Kidney glomerular epithelial cell (primary cell): ENCODE measurements around the gene EIF3B.
"Not testable (repeated sequence)": the region's sequence is repeated elsewhere in the genome, so short reads cannot be mapped to it uniquely, and the experiment has no call there.

Experiments used
- DNase-seq: peaks from one replicate; lab custom pipeline; 2025; lab: John Stamatoyannopoulos, UW

EIF3B gene

DNA sequence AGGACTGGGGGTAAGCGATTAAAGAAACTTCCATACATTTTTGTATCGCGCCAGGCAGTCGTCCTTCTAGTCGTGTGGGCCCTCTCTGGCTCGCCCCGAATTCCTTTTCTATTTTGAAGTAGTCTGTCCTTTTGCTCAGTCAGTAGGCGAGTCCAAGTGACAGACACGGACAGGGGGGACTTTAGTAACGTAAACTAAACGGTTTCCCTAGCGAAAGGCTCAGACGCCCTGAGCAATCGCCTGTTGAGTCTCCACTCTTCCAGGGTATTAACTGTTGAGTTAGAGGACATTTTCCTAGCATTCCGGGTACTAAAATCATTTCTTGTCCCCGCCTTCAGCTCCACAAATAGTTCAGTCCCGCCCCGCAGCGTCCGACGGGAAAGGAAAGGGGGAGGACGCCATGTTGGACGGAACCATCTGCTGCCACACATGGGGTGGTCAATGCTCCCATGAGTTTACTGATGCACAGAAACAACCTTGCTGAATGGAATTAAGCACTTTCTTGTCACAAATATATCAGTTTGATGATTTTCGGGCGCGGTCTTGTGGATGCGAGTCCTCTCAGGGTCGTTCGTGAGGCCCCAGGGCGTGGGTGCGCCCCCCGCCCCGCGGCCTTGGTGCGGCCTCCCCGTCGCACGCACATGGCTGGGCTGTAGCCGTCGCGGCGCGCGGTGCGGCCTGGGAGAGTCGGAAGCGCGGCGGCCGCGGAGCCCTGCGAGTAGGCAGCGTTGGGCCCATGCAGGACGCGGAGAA lies at the start of gene EIF3B:
EIF3B (plus strand) TSS at position 642 of the 753 bp plus-strand sequence; CDS start at position 737, 95 bp downstream.
- DNase-seq = peak; percentile 89

DNA sequence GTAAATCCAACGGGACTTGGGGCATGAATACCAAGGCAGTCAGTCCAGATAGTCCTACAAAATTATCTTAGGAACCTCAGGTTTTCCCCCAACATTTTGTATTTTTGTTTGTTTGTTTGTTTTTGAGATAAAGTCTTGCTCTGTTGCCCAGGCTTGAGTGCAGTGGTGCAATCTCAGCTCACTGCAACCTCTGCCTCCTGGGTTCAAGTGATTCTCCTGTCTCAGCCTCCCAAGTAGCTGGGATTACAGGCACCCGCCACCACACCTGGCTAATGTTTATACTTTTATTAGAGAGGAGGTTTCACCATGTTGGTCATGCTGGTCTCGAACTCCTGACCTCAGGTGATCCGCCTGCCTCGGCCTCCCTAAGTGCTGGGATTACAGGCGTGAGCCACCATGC lies 49.4 kb upstream of the EIF3B start:
- not testable (repeated sequence) for DNase-seq

DNA sequence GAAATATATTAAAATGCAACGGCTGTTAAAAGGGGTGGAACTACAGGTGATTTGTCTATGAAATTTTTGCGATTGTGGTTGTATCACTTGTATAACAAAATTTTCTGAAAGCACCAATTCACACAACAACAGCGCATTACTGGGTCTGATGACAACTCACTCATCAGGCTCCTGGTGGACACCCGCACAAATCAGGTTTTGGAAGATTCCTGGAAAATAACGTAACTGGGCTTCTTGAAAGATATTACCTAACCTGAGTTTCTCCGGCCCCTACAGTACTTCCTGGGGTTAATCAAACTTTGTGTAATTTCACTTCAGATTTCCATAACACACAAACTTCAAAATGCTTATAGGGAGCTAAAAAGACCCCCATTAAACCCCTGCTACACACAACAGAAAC lies 47.9 kb upstream of the EIF3B start:
- no peak for DNase-seq

DNA sequence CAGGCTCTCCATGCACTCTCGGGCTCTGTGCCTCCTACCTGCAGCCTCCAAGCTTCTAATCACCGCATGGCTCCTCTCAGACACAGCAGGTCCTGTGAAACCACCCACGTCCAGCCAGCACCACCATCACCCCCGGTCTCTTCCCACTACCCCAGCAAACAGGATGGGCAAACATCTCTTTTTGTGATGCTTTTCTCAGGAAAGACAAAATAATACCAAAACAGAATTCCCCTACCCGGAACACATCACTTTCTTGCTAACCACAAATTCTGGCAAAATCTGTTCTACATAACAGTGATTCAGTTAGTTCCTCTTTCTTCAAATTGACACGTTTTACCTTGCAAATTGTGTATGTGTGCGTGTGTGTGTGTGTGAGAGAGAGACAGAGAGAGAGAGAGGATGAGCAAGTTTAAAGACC lies 46.9 kb upstream of the EIF3B start:
- DNase-seq = no peak

DNA sequence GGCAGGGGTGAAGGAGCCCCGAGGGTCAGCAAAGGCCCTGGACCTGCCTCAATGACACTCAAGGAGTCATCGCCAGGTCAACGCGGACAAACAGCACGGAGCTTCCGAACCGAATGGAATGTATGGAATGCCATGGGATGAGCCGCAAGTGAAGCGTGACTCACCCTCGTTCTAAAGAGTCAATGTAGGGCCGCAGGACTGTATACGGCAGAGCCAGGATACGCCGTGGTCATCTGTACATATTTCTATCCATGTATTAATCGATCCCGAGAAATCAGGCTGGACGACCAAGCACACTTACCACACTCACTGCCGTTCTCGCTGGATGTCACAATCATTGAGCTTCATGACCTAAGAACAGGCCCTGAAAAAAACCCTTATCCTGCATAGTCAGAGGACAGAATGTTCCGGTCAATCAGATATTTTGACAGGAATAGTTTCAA lies 44.7 kb upstream of the EIF3B start:
- DNase-seq = peak; percentile 87

DNA sequence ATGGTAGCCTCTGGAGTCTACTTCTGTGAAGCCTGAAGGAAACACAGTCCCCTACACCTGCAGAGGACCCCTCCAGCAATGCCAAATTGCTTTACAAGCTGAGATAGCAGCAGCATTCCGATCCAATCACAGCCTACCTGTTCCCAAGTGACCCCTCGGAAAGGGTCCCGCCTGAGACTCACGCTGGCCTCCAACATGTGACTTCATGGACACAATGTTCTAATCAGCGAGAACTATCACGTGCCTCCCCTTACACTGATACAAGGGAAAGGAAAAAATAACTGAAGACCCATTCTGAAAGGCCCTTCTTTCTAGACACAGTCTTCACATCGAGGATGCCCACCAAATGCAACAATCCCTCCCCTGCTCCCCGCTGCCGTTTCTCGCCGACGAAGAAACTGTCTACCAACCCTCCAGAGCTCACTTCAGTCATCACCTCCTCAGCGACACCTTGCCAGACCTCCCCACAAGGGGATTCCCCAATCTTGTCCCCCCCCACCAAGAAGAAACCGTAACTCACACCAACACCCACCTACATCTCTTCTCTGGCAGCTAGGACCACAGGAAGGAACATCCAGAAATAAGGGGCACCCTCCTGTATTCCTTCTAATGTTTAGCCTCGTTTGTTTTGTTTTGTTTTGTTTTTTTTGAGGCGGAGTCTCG lies 42.2 kb upstream of the EIF3B start:
- DNase-seq = no peak

DNA sequence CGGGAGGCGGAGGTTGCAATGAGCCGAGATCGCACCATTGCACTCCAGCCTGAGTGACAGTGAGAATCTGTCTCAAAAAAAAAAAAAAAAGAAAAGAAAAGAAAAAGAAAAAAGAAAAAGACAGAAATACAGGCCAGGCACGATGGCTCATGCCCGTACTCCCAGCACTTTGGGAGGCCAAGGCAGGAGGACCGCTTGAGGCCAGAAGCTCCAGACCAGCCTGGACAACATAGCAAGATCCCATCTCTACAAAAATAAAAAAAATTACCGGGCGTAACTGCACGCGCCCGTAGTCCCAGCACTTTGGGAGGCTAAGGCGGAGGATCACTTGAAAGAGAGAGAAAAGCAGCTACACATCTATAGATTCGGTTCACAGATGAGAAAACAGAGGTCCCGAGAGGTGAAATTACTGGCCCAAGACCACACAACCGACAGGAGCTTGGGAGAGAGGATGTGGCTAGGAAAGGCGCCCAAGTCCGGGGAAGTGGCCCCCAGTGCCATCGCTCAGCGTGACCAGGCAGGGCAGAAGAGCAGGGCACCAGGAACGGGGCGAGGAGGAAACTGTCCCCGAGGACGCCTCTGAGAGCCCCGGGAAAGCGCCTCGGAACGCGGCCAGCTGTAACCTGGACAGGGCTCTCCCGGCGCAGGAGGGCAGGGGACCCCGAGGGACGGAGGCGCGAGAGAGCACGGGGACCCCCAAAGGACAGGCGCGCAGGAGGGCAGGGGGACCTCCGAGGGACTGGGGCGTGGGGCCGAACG lies 41.0 kb upstream of the EIF3B start:
- peak; percentile 9 for DNase-seq

DNA sequence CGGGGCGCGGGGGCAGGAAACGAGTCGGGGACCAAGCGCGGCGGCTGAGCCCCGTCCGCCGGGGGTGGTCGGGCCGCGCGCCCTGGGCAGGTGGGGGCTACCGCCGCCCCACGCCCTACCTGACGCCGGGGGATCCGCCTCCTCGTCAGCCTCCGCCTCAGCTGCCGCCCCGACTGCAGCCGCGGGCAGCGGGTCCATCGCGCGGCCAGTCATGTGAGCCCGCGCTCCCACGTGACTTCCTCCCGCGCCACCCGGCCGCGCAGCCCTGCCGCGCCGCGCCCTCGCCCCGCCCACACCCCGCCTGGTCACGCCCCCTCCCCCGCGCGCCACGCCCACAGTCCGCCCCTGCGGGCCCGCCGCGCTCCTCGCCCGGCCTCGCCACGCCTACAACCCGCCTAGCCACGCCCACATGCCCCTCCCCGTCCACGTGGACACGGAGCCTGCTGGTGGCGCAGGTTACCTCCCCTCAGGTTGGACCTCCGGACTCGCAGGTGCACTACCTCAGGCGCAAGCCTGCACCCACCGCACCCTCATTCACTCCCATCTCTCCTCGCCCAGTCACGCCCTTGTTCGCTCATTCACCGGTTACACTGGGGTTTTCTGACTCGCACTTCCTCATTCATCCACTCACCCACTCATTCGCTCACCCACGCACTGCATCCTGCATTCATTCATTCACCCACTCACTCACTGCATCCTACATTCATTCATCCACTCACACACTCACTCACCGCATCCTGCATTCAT lies 40.2 kb upstream of the EIF3B start, which contains the start of gene SNX8:
SNX8 (minus strand) TSS at position 233 of the 747 bp plus-strand sequence; CDS start at position 213, 20 bp downstream.
- peak; percentile 71 for DNase-seq

DNA sequence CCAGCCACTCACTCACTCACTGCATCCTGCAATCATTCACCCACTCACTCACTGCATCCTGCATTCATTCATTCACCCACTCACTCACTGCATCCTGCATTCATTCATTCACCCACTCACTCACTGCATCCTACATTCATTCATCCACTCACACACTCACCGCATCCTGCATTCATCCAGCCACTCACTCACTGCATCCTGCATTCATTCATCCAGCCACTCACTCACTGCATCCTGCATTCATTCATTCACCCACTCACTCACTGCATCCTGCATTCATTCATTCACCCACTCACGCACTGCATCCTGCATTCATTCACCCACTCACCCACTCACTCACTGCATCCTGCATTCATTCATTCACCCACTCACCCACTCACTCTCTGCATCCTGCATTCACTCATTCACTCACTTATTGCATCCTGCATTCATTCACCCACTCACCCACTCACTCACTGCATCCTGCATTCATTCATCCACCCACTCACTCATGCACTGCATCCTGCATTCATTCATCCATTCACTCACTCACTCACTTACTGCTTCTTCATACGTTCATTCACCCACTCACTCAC lies 39.6 kb upstream of the EIF3B start:
- not testable (repeated sequence) for DNase-seq

DNA sequence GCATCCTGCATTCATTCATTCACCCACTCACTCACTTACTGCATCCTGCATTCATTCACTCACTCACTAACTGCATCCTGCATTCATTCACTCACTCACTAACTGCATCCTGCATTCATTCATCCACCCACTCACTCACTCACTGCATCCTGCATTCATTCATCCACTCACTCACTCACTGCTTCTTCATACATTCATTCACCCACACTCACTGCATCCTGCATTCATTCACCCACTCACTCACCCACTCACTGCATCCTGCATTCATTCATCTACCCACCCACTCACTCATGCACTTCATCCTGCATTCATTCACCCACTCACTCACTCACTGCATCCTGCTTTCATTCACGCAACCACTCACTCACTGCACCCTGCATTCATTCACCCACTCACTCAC lies 38.8 kb upstream of the EIF3B start:
- no peak for DNase-seq

DNA sequence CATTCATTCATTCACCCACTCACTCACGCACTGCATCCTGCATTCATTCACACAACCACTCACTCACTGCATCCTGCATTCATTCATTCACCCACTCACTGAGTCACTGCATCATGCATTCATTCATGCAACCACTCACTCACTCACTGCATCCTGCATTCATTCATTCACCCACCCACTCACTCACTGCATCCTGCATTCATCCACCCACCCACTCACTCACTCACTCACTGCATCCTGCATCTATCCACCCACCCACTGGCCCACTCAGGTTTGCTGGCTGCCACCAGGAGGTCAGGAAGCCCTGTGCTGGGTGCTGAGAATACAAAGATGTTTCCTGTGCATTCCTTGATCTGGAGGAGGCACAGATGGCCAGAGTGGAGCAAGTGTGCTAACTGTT lies 38.0 kb upstream of the EIF3B start:
- no peak for DNase-seq

DNA sequence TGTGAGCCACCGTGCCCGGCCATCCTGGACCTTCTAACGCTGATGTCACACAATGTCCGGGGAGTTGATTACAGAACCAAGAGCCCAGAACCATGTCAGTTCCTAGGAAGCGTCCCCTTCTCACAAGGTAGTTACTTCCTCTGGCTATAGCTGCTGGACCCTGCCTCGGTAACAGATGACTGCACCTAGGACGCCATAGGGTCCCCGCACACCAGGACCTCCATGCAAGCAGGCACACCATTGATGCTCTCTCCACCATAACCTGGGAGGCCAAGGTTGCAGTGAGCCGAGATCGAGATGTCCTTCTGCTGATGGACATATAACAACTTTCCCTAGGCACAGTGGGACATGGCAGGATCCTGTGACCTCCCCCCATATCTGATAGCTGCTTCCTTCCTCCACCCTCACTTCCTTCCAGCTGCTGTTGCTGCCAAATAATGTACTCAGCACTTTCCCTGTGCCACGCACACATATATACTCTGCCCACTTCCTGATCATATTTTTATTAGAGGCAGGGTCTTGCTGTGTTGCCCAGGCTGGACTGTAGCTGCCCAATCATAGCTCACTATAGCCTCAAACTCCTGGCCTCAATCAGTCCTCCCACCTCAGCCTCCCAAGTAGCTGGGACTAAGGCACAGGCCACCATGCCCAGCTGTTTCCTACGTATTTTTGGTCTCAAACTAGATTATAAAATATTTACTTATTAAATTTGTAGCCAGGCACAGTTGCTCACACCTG lies 36.9 kb upstream of the EIF3B start:
- DNase-seq = no peak

DNA sequence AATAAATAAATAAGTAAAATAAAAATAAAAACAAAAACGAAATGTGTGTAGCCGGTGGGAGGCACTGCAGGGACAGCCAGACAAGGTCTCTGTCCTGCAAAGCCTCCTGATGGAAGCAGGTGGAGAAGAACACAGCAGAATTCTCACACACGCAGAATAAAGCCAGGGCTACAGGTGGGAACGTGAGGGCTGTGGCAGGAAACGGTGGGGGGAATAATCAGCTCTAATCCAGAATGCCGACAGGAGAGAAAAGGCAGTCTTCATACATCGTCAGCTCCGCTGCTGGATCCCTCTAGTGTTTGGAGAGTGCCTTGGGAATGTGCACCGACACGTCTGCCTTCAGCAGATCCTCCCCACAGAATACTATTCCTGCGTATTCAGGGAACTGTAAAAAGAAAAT lies 33.6 kb upstream of the EIF3B start:
- peak; percentile 13 for DNase-seq

DNA sequence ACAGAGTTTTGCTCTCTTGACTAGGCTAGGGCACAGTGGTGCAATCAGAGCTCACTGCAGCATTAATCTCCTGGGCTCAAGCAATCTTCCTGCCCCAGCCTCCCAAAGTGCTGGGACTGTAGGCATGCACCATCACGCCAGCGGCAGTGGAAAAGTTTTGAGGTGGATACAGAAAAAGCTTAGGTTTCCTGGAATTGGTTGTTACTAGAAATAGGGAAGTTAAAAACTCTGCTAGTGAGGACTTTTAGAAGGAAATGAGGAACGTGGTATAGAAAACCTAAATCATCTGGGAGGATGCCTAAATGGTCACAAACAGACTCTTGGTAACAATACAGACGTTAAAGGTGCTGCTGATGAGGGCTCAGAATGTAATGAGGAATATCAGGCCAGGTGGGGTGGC lies 29.5 kb upstream of the EIF3B start:
- no peak for DNase-seq

DNA sequence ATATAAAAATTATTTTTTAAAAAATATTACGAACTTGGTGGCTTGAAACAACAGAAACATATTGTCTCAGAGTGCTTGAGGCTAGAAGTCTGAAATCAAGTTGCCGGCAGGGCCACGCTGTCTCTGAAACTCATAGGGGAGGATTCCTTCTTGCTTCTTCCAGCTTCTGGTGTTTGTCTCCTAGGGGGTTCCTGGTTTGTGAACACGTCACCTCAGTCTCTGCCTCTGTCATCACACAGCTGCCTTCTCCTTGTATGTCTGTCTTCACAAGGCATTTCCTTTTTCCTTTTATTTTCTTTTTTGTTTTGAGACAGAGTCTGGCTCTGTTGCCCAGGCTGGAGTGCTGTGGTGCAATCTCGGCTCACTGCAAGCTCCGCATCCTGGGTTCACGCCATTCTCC lies 27.7 kb upstream of the EIF3B start:
- DNase-seq = no peak

DNA sequence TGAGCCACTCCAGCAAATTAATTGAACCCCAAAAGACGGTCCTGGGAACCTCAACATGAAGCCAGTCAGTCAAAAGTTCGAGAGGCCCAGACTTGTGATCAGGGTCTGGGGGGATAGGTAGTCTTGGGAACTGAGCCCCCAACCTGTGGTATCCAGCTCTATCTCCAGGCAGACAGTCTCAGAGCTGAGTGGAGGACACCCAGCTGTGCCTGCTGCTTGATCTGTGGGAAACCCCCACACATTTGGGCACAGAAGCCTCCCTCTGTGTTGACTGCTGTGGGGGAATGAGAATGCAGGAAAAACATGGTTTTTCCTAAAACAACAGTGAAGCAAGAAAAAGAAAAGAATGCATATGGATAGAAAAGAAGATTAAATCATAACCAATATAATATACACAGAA lies 24.1 kb upstream of the EIF3B start:
- DNase-seq = no peak

DNA sequence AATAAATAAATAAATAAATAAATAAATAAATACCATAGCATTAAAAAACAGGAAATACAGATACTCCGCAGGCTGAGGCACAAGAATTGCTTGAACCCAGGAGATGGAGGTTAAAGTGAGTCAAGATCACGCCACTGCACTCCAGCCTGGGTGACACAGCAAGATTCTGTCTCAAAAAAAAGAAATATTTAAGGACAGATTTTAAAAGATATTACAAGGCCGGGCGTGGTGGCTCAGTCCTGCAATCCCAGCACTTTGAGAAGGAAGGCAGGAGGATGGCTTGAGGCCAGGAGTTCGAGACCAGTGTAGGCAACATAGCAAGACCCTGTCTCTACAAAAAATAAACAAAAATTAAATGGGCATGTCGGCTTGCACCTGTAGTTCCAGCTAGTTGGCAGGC lies 22.9 kb upstream of the EIF3B start:
- no peak for DNase-seq

DNA sequence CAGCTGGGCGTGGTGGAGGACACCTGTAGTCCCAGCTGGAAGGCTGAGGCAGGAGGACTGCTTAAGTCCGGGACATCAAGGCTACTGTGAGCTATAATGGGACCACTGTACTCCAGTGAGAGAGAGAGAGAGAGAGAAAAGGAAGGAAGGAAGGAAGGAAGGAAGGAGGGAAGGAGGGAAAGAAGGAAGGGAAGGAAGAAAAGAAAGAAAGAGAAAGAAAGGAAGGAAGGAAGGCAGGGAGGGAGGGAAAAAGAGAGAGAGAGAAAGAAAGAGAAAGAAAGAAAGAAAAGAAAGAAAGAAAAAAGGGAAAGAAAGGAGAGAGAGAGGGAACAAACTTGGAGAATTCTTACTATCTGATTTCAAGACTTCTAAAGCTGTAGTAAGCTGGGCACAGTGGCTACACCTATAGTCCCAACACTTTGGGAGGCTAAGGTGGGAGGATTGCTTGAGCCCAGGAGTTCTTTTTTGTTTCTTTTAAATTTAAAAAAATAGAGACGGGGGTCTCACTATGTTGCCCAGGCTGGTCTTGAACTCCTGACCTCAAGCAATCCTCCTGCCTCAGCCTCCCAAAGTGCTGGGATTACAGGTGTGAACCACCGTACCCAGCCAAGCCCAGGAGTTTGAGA lies 21.9 kb upstream of the EIF3B start:
- not testable (repeated sequence) for DNase-seq

DNA sequence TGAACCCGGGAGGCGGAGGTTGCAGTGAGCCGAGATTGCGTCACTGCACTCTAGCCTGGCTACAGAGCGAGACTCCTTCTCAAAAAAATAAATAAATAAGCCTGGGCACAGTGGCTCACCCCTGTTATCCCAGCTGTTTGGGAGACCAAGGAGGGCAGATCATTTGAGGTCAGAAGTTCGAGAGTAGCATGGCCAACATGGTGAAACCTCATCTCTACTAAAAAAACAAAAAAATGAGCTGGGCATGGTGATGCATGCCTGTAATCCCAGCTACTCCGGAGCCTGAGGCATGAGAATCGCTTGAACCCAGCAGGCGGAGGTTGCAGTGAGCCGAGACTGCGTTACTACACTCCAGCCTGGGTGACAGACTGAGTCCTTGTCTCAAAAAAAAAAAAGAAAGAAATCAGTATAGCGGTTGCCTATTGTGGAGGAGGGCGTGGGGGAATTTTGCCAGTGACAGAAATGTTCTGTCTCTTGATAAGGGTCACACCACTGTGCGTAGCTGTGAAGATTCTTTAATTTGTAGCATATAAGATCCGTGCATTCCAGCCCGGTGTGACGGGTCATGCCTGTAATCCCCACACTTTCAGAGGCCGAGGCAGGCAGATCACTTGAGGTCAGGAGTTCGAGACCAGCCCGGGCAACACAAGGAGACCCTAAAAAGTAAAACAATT lies 17.9 kb upstream of the EIF3B start:
- DNase-seq = no peak
